Natural killer cell (primary cell): Measurements from ENCODE around the gene NXN. TPM values are rescaled to one million over a fixed set of nuclear protein-coding genes. Genes with fewer than 3 reads are reported as not detected.
"Not testable (repeated sequence)": the region's sequence is repeated elsewhere in the genome, so short reads cannot be mapped to it uniquely, and the experiment has no call there.

ENCODE experiments used
- ATAC-seq, 3 donors: fragments of 150-1000 bp in 2 of 3; fragments of 200-7000 bp in 1 of 3; cut with Tn5 transposase; 1 replicate in 1 of 3; 2 replicates in 2 of 3; pipeline ENCODE4 v1.10.0; 2021; ENCODE audit warnings: mild to moderate bottlenecking in 2 of 3, moderate library complexity in 2 of 3
- DNase-seq, 2 donors: peaks; one replicate each; pipeline versions ENCODE4 v3.0.0 to v3.0.0-alpha.2; 2013 to 2021; ENCODE audit warnings: mixed read lengths in 1 of 2
- H3K27ac ChIP-seq: one replicate; pipeline ENCODE4 v1.5.1; 2013; ENCODE audit warnings: mild to moderate bottlenecking, low read length
- H3K27me3 ChIP-seq: one replicate; pipeline ENCODE4 v1.6.1; 2013; ENCODE audit warnings: low read length; ENCODE audit not compliant: control insufficient read depth, insufficient read depth
- H3K36me3 ChIP-seq: one replicate; pipeline ENCODE4 v1.6.1; 2013; ENCODE audit warnings: low read length; ENCODE audit not compliant: control insufficient read depth, insufficient read depth
- H3K4me1 ChIP-seq: one replicate; pipeline ENCODE4 v1.6.1; 2013; ENCODE audit warnings: low read length; ENCODE audit not compliant: control insufficient read depth, insufficient read depth
- H3K4me3 ChIP-seq: one replicate; pipeline ENCODE4 v1.5.1; 2013; ENCODE audit warnings: low read length
- H3K9me3 ChIP-seq: one replicate; pipeline ENCODE4 v1.6.1; 2013; ENCODE audit warnings: low read length; ENCODE audit not compliant: control insufficient read depth, insufficient read depth
- H3K27ac Mint-ChIP-seq, 2 donors: one replicate each; pipeline ENCODE4 v1.8.0; 2022; ENCODE audit warnings: mild to moderate bottlenecking in 2 of 2, mixed read lengths in 2 of 2, moderate library complexity in 1 of 2
- H3K27me3 Mint-ChIP-seq, 2 donors: one replicate each; pipeline ENCODE4 v1.8.0; 2022; ENCODE audit warnings: low read depth in 2 of 2, mixed read lengths in 2 of 2
- H3K36me3 Mint-ChIP-seq: one replicate; pipeline ENCODE4 v1.8.0; 2022; ENCODE audit warnings: mixed read lengths
- H3K4me1 Mint-ChIP-seq, 2 donors: one replicate each; pipeline ENCODE4 v1.8.0; 2022; ENCODE audit warnings: mixed read lengths in 2 of 2
- H3K4me3 Mint-ChIP-seq: one replicate; pipeline ENCODE4 v1.8.0; 2022; ENCODE audit warnings: mild to moderate bottlenecking, moderate library complexity, mixed read lengths
- H3K9me3 Mint-ChIP-seq, 2 donors: one replicate each; pipeline ENCODE4 v1.8.0; 2022; ENCODE audit warnings: mixed read lengths in 2 of 2
- WGBS: methylation state at CpG from one replicate; pipeline ENCODE4 v1.1.7; 2013; ENCODE audit warnings: missing lambda C conversion rate; ENCODE audit not compliant: insufficient coverage; 5-methylcytosine and 5-hydroxymethylcytosine counted together
- intact Hi-C: fragments of 100-400 bp; cut with micrococcal nuclease; formaldehyde crosslinking; loops from one replicate; pipeline ENCODE4 v1.14.2; 2022
- total RNA-seq, 4 donors: library from RNA; stranded (reverse); fragments of 120-200 nt in 1 of 4; gene quantifications; one replicate each; pipeline versions ENCODE4 v1.2.3 to v1.2.4, GENCODE V29; 2013 to 2022
- TF ChIP-seq, protein P1 (sequence below): fragments of 200-600 bp; IDR thresholded peaks from one replicate; pipeline ENCODE4 v1.8.0; 2022; ENCODE audit warnings: antibody characterized with exemption

The NXN gene
- total RNA-seq, 3 donors from 2014 or later (not counting 1 experiment from before 2014, with no cell fraction given) = 0.14 to 0.55 TPM; not detected in 1

DNA sequence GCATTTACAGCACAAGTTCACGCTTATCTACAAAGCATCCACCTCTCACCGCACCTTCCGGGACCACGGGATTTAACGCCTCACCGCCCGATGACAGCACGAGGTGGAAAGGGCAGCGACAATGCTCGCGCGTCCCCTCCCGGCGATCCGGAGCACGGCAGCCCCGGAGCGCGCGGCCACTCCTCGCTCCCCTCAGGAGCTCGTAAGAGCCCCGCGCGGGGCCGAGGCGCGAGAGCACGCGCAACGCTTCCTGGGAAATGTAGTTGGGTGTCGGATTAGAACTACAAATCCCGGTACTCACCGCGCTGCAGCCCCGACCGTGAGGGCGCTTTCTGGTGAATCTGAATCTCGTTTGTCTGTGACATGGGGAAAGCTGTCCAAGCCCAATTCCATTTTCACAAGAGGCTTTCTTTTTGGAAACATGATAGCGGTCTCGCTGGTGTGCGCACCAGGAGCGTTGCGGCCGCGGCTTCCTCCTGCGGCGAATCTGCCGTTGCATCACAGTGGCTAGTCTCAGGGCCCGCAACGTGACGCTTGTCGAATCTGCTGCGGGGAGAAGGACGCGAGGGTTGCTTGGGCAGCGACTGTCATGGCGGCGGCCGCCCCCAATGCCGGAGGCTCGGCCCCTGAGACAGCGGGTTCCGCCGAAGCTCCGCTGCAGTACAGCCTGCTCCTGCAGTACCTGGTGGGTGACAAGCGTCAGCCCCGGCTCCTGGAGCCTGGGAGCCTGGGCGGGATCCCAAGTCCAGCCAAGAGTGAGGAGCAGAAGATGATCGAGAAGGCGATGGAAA lies 17.2 kb upstream of the NXN start, which contains the start of gene TIMM22:
Gene TIMM22, plus strand, starts transcription at position 576 of the 791 bp plus-strand sequence. Its CDS starts 14 bp downstream, at position 590.
- intact Hi-C loops = loop anchor here (1.0 to 5.0 kb wide), 4 partner anchors 16 to 854 kb away; partner anchors contain the start of genes GLOD4 and MRM3

DNA sequence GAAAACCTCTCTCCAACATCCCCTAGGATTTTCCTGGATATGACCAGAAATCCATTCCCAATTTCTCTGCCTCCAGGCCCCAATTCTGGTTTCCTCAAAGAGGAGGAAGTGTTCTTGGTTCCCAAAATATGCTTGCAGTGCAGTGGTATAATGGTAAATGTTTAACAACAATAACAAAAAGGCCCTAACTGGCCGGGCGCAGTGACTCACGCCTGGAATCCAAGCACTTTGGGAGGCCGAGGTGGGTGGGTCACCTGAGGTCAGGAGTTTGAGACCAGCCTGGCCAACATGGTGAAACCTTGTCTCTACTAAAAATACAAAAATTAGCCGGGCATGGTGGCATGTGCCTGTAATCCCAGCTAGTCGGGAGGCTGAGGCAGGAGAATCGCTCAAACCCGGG lies 15.7 kb upstream of the NXN start:
- 93% methylated on average over 8 of the region's 8 CpGs for WGBS
- not testable (repeated sequence) for H3K27me3 Mint-ChIP-seq, H3K4me3 Mint-ChIP-seq, H3K36me3 ChIP-seq, H3K27ac Mint-ChIP-seq, H3K27me3 ChIP-seq, H3K27ac ChIP-seq, H3K4me3 ChIP-seq, H3K36me3 Mint-ChIP-seq, ATAC-seq, H3K9me3 Mint-ChIP-seq, DNase-seq
- Histone ChIP-seq H3K4me1 (peaks cover 19% of the 10 kb centered on the region), H3K9me3 (peaks cover 22% of the 10 kb centered on the region)
- intact Hi-C loops = loop anchor here (5.0 kb wide), 1 partner anchor 853 kb away; a partner anchor contains a TSS
- H3K4me1 Mint-ChIP-seq = peaks cover 21 to 25% of the 10 kb centered on the region in 2 donors

More for the DNA sequence above, 17.2 kb upstream of the NXN start, which contains the start of gene TIMM22:
- no peaks in the 10 kb centered on the region for H3K36me3 Mint-ChIP-seq
- Histone ChIP-seq H3K4me1 (peaks cover 19% of the 10 kb centered on the region), H3K27ac (peak within 1 kb of the TSS; percentile 56), H3K27me3 (no peaks in the 10 kb centered on the region), H3K9me3 (peaks cover 22% of the 10 kb centered on the region), H3K4me3 (peak within 1 kb of the TSS; percentile 92), H3K36me3 (peaks cover 20% of the 10 kb centered on the region)
- peak within 1 kb of the TSS; percentile 96 for H3K27ac Mint-ChIP-seq
- ATAC-seq (peak; percentile 91 to 97 (median 91)), DNase-seq (peak; percentile 92 to 97)
- H3K4me3 Mint-ChIP-seq = peak within 1 kb of the TSS; percentile 97
- WGBS = under 1% methylated on average over 71 of the region's 71 CpGs
- H3K9me3 Mint-ChIP-seq = peaks cover 6 to 9% of the 10 kb centered on the region in 2 donors
- peaks cover 21 to 25% of the 10 kb centered on the region in 2 donors for H3K4me1 Mint-ChIP-seq
- H3K27me3 Mint-ChIP-seq = no peaks in the 10 kb centered on the region
- TF ChIP-seq, protein P1, sequence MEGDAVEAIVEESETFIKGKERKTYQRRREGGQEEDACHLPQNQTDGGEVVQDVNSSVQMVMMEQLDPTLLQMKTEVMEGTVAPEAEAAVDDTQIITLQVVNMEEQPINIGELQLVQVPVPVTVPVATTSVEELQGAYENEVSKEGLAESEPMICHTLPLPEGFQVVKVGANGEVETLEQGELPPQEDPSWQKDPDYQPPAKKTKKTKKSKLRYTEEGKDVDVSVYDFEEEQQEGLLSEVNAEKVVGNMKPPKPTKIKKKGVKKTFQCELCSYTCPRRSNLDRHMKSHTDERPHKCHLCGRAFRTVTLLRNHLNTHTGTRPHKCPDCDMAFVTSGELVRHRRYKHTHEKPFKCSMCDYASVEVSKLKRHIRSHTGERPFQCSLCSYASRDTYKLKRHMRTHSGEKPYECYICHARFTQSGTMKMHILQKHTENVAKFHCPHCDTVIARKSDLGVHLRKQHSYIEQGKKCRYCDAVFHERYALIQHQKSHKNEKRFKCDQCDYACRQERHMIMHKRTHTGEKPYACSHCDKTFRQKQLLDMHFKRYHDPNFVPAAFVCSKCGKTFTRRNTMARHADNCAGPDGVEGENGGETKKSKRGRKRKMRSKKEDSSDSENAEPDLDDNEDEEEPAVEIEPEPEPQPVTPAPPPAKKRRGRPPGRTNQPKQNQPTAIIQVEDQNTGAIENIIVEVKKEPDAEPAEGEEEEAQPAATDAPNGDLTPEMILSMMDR = peak; percentile 89

DNA sequence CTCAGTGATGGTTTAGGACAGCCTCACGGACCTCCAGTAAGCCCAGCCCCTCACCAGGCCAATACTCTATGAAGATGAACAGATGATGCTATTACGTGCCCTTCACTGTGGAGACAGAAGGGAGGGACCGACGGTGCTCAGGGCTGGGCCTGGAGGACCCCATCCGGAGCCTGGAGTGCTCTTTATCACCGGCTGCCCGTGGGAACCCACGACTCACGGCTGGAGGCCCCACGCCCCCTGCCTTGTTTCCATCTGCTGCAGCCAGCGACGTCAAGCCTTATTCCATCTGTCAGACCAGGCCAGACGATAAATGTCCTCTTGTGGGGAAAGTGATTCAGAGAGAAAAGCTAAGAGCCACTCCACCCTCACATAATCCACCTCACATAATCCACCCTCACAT lies 13.4 kb upstream of the NXN start:
- TF ChIP-seq, protein P1 = no peak
- Histone ChIP-seq H3K27ac (no peak overlapping the region), H3K4me3 (no peak overlapping the region), H3K27me3 (no peaks in the 10 kb centered on the region), H3K9me3 (peaks cover 22% of the 10 kb centered on the region), H3K36me3 (no peaks in the 10 kb centered on the region), H3K4me1 (peaks cover 16% of the 10 kb centered on the region)
- Mint-ChIP-seq H3K27me3 (peaks cover 0 to 3% of the 10 kb centered on the region in 2 donors), H3K27ac (no peak overlapping the region), H3K36me3 (no peaks in the 10 kb centered on the region), H3K4me3 (no peak overlapping the region), H3K4me1 (peaks cover 8 to 10% of the 10 kb centered on the region in 2 donors), H3K9me3 (peaks cover 6 to 9% of the 10 kb centered on the region in 2 donors)
- 91% methylated on average over 13 of the region's 13 CpGs for whole genome bisulfite sequencing
- ATAC-seq = no peak
- intact Hi-C loops = no loop called here
- no peak for DNase-seq

DNA sequence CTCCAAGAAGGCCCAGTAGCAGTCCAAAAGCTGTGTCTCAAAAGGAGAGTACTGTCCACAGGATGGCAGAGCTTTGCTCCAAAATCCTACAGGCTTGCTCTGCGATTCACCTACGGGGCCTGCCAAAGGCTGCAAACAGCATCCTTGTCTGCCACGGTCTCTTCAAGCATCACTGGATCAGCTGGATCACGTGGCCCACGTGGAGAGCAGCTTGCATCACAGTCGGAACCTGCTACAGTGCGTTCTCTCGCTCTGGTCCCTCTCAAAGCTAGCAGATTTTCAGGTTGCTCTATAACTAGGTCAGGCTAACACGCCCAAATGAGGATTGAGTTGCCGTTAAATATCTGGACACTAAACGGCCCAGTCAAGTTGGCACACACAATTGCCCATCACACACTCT lies 9.0 kb upstream of the NXN start:
- Histone ChIP-seq H3K27me3 (no peaks in the 10 kb centered on the region), H3K4me1 (no peaks in the 10 kb centered on the region), H3K9me3 (peaks cover 12% of the 10 kb centered on the region), H3K4me3 (no peak overlapping the region), H3K27ac (no peak overlapping the region), H3K36me3 (no peaks in the 10 kb centered on the region)
- WGBS = 90% methylated on average over 11 of the region's 11 CpGs
- intact Hi-C loops = no loop called here
- no peaks in the 10 kb centered on the region for H3K4me1 Mint-ChIP-seq
- ATAC-seq (no peak), DNase-seq (no peak)
- no peak overlapping the region for H3K4me3 Mint-ChIP-seq
- no peaks in the 10 kb centered on the region for H3K36me3 Mint-ChIP-seq
- TF ChIP-seq, protein P1 = no peak
- H3K27me3 Mint-ChIP-seq = peaks cover 0 to 3% of the 10 kb centered on the region in 2 donors
- H3K9me3 Mint-ChIP-seq = peaks cover 5% of the 10 kb centered on the region in 2 donors
- no peak overlapping the region for H3K27ac Mint-ChIP-seq
